NCI-H510A treated with DMSO at 0.1 percent for 48 hours (cell line): ENCODE data around the gene SERPINB3.
"Not testable (repeated sequence)": the region's sequence is repeated elsewhere in the genome, so short reads cannot be mapped to it uniquely, and the experiment has no call there.

ENCODE experiments used
- DNase-seq: peaks from one replicate; lab custom pipeline; 2025; lab: John Stamatoyannopoulos, UW

The SERPINB3 gene

DNA sequence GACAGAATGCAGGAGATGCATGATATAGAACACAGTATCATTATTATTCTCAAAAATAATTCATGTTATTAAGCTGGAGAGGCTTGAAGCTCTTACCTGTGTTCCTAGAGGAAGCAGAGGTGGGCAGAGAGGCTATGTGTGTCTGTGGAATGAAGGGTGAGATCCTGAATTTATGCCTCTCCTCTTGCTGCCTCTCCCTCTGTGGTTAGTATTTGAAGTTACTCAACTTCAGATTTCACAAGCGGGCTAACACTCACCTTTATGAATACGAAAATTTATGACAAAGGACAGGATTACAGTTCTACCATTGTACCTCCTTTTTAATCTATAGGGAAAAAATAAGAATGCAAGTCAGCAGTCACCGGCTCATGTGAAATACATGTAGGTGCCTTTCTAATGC, at the start of gene SERPINB3:
SERPINB3 (minus strand) TSS at position 144 of the 400 bp plus-strand sequence. CDS start 677 bp downstream, outside the sequence.
- DNase-seq: not testable (repeated sequence)

DNA sequence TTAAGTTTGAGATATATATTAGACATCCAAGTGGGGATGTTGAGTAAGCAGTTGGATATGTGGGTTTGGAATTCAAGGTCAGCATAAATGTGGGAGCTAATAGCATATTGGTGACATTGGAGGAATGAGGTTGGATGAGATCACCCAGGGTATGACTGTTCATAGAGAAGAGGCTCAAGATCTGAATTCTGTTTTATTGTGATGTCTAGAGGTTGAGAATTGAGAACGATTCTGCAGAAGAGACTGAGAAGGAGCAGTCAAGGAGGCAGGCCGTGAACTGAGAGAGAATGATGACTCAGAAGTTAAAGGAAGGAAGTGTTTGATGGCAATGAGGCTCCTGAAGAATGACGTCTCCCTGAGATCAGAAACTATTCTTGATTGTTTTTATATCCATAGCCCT, 47.0 kb upstream of the SERPINB3 start:
- DNase-seq: no peak

DNA sequence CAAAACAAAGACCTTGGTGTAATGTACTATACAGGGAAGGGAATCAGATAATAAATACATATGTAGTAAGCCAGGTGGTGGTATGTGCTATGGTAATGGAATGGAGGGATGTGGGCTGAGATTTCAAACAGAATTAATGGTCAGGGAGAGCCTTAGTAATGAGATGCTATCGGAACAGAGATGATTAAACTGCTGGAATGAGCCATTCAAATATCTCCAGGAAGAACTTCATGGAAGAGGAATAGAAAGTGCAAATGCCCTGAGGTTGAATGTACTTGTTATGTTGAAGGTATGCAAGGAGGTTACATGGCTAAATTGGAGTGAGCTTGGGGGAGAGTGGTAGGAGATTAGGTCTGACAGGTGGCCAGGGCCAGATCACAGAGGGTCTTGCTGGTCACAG, 46.1 kb upstream of the SERPINB3 start:
- no peak for DNase-seq

DNA sequence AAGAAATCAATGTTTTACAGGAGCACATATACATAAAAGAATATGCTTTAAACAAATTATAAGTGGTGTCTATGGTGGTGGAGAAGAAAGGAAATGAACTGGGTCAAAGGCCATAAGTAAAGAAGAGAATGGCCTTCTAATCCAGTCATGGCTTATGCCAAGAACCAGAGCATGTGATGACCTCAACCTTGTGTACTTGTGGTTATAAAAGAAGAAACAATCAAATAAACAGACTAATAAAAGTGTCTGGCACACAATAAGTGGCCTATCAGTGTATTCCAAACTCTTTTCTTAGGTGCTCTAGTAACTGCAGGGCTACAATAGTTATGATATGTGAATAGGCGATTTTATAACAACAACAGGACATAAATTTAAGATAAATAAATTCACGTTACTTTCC, 43.7 kb upstream of the SERPINB3 start:
- no peak for DNase-seq

DNA sequence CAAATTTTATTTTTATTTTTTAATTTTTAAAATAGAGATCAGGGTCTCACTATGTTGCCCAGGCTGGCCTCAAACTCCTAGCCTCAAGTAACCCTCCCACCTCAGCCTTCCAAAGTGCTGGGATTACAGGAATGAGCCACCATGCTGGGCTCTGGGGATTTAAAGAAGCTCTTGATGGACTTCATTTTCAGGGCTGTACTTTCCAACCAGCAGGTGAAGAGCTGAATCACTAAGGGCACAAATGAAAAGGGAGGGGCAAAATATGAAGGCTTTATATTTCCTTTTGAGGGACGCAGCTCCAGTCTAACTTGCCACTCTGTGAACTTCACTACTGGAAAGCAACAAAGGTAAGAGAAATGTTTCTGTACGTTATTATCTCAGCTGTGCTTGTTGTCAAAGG, 41.0 kb upstream of the SERPINB3 start, which contains the start of gene SERPINB11:
SERPINB11 (plus strand) TSS at position 301 of the 400 bp plus-strand sequence. CDS start 7,234 bp downstream, outside the sequence.
- no peak for DNase-seq

DNA sequence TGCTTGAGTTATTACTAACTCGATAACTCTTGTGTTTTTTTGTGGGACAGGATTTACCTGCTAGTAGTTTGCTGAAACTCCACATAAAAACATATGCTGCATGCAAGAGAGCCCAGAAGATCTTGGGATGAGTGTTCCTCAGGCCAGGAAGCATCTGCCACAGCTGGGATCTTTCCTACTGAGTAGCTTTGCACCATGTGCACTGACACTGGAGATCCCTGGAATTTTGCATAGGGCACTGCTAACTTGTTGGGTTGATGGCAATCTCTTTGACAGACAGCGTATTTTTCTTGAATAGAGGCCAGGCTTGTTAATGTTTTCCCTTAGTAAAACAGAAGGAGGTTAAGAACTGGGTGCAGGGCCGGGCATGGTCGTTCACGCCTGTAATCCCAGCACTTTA, 40.3 kb upstream of the SERPINB3 start:
- no peak for DNase-seq

DNA sequence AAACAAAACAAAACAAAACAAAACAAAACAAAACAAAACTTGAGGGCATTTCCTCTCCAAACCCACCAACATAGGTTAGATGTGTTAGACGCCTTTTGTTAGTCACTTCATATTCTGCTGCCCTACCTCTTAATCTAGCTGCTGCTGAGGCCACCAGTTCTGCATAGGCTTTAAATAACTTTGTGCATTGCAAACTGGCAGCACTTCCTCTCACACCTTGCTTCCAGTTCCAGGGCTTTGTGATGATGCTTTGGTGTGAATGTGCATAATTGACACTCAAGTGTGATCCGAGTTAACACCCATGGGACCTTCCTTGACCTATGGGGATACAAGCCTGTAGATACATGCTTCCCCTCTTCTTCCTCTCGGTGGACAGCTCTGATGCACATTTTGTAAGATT, 38.8 kb upstream of the SERPINB3 start:
- DNase-seq: no peak

DNA sequence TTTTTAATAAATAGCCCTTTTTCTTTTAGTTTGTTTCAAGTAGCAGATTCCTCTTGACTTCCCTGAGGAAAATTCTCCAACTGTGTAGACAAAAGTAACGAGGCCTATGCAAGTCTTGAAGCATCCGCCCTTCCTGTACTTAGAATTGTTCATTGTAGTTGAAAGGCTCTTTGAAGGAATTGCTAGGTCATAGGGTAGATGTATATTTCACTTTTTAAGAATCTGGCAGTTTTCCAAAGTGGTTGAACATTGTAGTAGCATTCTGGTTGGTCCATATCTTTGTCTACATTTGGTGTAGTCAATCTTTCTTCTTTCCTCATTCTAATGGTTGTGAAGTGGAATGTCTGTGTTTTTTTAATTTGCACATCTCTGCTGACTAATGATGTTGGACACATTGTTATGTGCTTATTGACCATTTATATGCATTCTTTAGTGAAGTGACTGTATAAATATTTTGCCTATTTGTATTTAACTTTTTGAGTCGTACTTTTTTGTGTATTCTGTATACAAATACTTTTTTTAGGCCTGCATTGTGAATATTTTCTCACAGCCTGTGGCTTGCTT, 35.5 kb upstream of the SERPINB3 start:
- DNase-seq: no peak

DNA sequence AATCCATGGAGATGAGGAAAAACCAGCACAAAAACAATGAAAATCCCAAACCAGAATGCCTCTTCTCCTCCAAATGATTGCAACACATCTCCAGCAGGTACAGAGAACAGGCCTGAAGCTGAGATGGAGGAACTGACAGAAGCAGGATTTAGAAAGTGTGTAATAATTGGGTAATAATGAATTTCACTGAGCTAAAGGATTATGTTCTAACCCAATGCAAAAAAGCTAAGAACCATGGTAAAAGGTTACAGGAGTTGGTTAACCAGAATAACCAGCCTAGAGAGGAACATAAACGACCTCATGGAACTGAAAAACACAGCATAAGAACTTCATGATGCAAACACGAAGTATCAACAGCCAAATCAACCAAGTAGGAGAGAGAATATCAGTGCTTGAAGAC, 27.4 kb upstream of the SERPINB3 start:
- DNase-seq: no peak

DNA sequence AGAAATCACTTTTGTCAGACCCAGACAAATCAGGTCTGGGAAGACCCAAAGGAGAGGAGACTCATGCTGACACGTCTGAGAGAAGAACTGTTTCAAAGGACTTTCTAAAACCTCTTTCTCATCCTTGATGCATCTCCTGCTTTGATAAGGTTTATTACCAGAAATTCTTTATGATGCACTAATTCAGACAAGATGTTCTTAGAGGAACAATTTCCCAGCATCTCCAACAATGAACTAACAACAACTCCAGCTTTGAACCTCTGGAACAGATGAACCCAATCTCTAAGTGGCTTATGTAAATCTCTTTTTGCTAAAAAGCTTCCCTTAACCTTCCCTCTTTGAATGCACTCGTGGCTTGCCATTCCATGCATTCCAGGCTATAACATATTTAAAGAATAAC, 25.2 kb upstream of the SERPINB3 start:
- DNase-seq: no peak

DNA sequence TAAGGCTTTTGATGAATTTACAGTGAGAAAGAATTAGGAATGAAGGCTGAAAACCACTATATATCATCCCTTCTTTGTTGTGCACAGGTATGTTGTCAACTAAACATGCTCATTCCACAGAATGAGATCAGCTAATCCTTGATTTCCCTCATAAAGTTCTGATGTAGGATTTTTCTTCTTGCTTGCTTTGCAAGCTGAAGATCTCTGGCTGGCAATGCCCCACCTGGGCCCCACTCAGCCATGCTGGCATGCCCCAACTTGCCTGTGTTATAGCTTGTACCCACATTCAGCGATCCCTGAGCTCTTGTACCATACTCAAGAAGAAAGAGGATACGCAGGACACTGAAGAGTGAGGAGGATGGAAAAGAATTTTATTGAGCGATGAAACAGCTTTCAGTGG, 23.0 kb upstream of the SERPINB3 start:
- no peak for DNase-seq

DNA sequence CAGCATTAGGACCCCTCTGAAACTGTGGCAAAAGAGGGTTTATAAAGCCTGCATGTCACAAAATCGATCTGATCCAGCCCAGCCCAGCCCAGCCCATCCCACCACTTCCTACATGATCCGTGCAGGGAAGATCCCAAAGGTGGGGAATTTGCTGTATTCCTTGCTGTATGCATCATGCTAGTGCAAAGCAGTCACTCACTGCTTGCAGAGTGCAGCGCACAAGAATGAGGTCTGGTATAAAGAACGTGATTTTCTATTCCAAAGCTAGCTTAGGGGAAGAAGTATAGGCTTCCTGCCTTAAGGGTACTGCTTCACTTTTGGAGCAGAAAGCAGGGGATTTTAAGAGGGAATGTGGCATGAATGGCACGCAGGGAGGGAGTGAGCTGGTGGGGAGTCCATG, 22.2 kb upstream of the SERPINB3 start:
- DNase-seq: no peak

DNA sequence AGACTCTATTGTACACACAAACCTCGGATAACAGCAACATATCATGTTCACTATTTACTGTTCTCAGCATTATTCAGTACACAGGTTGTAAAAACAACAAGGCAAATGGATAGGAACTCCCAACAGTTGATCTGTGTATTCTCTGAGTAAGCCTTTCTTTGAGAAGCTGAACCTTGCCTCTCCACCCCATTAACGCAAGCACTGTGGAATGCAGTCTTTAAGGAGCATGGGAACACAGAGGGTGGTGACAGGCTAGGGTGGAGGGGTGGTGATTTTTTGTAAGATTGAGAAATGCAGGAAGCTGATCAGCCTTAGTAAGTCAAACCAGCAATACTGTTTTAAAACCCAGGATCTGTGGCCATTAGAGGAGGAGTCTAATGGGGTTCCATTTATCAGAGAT, 21.5 kb upstream of the SERPINB3 start:
- DNase-seq: no peak

DNA sequence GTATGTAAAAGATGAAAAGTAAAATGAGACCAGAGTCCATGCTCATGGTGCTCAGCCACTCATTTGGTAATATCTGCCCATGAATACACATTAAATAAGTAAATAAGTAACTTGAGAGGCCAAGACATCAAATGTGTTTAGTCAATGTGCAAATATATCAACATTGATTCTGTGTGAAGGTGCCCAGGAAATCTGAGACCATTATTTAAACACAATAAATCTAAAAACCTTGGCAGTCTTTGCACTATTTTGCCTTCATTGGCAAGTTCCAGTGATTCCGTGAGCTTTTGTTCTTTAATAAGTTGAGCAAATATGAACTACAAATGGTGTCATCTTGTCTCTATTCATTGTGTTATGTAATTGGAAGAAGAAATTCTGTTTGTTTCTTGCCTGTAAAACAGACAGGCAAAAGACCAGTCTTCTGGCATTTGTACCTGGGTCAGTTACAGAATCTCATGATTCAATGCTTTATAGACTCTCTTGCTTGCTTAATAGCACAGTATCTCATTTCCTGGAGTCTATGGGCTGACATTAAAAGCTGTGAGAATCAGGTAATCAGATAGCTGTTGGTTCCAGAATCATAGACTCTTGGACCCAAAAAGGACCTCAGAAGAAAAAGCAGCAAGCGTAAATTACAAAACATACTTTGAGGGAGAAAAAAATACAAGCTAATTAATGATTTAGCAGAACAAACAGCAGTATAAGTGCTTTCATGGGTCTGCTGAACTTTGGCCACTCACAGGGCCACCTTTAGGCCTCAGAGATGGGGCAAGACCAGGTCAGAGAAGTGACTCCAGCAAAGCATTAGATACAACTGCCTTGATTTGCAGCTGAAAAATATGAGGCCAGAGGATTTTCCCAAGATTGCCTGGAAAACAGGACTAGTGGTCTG, 20.0 kb upstream of the SERPINB3 start:
- DNase-seq: peak; percentile 81

DNA sequence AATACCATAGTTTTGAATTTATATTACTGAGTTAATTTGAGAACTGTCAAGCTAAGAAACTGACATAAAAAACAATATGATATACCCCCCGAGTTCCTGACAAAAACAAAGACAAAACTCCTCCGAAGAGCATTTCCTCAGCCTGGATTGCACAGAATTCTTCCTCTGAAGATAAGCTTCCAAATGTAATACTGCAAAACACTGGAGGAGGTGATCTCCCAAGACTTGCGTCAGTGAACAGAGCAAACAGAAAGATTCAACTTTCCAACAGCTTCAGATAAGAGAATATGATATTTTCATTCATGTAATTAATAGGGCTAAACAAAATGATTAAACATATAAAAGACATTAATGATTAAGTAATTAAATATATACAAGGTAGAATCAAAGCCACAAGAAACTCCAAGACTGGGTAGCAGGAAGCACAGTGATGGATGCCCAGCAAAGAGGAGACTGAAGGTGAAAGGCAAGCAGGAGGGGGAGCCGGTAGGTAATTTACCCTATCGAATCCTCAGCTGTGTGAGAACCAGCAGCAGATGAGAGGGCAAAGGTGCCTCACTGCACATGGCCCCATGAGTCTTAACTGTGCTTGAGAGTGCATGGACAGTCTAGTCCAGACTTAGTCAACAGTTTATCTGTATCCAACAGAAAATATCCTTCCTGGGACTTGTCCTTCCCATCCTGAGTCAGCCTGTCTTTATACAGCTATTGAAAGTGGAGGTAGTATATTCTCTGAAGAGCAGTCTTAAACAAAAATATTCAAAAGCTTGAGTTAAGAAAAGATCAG, 18.3 kb upstream of the SERPINB3 start:
- no peak for DNase-seq

DNA sequence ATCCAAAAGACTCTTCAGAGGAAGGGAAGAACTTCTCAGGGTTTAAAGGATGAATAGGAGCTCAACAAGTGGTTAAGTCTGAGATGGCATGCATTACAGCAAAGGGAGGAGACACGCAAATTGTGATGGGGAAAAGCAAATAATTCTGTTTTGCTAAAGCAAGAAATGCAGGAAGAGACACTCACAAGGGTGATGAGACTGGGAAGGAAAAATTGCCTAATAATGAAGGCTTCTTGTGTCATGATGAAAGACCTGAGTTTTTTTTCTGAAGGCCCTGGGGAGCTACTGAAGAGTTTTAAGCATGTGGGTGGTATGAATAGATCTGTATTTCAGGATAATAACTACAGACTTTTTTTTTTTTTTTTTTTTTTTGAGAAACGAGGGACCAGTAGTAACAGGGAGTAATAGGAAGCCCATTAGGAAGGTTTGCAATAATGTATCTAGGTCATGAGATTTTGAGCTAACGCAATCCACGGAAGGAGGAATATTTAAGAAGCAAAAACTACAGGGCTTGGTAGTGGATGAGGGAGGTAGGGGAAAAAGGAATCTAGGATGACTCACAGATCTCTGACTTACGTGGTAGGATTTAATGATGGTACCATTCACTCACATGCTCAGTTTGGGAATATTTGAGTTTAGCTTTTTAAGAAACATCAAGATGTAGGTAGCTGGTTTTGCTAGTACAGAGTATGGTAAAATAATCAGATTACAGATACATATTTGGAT, 16.0 kb upstream of the SERPINB3 start:
- no peak for DNase-seq

DNA sequence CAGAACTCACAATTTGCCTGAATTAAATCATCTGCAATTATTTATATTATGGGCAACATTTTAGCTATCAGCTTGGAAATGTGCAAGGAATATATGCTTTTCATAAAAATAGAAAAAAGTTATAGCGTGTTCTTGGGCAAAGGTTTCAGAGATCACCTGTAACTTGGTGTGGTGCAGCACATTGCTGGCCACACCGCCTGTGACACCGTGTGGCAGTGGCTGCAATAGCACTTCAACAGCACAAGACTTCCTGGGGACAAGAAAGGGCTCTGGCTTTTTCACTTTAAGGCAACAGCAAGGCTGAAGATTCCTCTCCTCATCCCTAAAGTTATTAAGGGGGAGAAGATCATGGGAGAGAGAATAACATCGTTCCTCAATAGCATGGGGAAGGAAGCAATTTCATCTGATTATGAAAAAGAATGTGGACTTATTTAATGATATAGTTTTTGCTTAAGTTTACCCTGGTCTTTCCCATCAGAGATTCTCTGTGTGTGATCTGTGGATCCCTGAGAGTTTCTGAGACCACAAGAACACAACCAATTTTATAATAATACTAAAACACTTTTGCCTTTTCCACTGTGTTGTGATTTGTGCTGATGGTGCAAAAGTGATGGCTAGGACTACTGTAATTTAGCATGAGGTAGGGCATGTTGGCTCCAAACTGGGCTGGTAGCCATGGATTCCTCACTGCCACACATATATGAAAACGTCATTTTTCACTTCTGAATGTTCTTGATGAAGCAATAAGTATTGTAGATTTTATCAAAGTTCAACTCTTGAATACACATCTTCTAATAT, 15.0 kb upstream of the SERPINB3 start:
- DNase-seq: peak; percentile 75

DNA sequence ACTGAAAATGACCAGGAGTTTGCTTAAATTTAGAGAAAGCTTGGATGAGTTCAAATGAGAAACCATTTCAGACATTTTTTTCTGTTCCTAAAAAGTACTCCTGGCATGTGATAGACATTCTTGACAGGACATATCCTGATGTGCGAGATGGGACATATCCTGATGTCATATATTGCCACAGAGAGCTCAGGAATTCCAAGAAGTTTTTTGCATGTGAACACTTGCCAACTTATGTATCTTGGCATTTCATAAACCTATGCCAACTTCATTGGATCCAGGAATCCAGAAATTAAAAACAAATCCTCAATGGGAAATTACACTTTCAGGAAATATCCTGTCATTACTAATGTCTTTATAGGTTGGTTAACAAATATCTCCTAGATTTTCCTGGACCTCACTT, 2.9 kb upstream of the SERPINB3 start:
- no peak for DNase-seq

DNA sequence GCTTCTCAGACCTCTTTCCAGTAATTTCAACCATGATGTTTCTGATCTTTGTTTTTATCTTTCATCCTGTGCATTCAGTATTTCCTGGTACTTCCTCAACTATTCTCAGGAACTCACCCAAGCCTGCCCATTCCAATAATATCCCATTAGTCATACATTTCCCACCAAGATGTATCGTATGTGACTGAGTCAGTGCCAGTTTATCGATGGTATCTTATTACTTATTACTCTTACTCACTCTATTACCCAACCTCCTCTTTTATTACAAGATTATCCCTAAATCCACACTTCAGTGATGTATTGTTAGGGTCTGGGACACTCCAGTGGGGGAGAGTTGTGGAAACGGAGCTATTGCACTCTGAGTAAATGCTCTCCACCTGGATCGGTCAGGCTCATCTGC, 2.8 kb downstream of the SERPINB3 start:
- DNase-seq: not testable (repeated sequence)

DNA sequence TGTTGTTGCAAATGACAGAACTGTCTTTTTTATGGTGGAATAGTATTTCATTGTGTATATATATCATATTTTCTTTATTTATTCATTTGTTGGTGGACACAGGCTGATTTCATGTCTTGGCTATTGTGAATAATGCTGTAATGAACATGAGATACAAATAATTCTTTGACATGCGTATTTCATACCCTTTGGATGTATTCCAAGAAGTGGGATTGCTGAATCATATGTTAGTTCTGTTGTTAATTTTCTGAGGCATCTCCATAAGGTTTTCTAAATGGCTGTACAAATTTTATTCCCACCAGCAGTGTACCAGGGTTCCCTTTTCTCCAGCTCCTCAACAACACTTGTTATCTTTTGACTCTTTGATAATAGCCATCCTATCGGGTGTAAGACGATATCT, 11.4 kb downstream of the SERPINB3 start:
- DNase-seq: not testable (repeated sequence)

DNA sequence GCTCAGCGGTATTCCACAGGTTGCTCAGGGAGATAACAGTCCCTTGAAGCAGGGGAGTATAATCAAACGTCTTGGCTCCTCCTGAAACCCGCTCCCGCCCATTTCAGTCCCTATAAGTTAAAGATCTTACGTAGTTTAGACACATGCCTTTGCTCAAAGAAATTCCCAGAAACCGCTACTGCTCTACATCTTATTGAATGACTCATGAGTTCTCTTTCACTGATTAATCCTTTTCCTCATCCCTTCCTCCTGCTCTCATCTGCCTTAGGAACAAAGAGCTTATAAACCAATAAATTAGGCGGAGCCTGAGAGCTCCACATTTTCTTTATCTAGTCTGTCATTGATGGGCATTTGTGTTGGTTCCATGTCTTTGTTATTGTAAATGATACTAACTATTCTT, 13.5 kb downstream of the SERPINB3 start:
- no peak for DNase-seq
